NOMO-1 (cell line): ENCODE results near the gene HAS3.

Source experiments
- DNase-seq, 2 experiments: peaks; one replicate each; lab custom pipeline; 2025; ENCODE audit not compliant: unreplicated experiment in 2 of 2; lab: John Stamatoyannopoulos, UW

The HAS3 gene

GRCh38 chr16:69089091-69089910, 16.2 kb upstream of the HAS3 start:
- no peak for DNase-seq

DNA sequence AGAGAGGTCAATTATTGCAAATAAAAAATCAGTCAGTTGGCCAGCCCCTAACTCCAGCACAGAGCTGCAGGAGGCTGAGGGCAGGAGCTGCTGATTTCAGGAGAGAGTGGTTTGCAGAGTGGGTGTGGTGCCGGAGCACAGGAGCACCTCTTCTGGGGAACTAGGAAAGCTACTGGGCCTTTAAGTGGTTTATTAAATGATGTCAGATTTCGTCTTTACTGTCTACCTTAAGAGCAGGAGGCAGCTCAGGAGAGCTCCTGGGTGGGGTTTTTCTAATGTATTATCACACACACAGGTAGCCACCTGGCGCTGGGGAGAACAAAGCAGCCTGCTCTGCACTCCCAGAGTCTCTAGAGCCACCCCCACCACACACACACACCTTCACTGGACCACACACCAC, 11.5 kb upstream of the HAS3 start:
- DNase-seq, result no peak

DNA sequence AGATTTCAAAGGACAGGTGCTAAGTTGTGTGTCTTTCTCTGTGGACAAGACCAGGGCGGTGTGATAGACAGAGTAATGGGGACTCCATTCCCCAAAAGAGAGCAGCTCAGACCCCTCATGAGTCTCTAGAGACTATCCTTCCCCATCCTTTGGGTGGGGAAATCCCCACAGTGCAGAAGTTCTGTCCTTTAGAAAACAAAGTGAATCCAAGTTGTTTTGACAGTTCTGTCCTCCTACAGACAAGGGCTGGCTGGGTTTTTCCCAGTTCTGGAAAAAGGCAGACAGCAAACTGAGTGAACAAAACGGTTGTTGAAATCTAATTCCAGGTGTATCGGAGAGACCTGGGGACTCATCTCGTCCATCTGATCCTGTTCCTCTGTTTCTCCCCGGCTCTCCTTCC, 11.0 kb upstream of the HAS3 start:
- no peak for DNase-seq

DNA sequence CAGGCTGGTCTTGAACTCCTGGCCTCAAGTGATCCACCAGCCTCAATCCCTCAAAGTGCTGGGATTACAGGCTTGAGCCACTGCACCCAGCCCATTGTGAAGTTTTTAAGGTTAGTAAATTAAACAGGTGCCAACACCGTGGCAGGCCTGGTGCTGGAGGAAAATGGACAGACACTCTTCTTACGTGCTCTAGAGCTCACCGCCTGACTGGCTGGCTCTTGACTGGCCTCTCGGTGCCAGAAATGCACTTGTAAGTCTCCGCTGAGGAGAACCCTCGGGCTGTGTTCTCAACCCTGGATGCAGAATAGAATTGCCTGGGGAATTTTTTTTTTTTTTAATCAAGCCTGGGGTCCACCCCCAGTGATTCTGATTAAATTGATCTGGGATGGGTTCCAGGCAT, 10.3 kb upstream of the HAS3 start:
- no peak for DNase-seq

- no peak for DNase-seq
These were observed 5.3 kb upstream of the HAS3 start for GRCh38 chr16:69100071-69100691.

GRCh38 chr16:69106491-69107315, 1.2 kb downstream of the HAS3 start:
- no peak for DNase-seq

GRCh38 chr16:69107316-69107962, 2.0 kb downstream of the HAS3 start:
- no peak for DNase-seq

DNA sequence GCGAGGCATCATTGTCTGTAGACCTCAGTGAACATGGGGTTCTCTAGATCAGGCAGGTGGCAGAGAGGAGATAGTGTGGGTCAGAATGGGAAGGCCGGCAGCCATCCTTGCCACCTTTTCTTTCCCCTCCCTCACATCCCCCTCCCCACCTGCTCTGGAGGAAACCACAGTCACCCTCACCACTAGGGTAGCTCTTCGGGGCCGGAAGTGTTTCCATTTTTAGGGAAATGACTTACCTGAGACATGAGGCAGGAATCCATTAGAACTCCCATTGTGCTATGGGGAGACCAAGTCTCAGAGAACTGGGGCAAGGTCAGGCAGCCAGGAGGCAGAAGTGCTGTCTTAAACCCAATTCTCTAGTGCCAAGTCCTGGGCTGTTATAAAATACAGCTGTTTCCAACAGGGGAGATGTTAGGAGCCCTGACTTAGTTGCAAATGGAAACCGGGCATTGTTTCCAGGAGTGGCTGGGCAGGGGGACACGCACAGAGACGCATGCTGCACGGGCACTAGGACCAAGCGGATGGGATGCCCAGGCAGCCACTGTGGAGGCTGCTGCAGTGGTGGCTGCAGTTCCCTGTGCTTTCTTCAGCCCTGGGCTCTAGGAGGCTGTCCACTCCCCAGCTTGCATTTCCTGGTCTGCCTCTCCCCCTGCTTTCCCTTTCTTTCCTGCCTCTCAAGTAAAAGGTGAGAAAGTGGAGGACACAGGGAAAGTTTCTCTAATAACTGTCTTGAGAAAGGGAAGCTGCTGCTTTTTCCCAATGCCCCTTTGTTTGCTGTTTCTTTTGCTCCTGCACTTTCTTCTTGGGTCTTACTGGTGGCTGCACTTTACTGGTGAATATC, 2.8 kb downstream of the HAS3 start:
- no peak for DNase-seq

DNA sequence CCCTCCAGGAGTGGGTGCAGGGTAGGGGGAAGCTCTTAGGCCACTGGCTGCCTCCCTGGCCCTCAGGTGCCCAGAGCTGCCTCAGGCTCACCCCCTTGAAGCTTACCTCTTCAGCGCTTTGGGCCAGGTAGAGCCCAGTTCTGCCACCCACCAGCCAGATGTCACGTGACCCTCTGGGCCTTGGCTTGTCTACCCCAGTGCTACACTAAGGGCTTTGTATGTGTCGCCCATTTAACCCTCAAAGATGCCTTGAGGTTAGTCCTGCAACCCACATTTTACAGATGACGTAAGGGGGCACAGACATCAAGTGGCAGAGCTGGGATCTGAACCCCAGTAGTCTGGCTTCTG, 3.4 kb downstream of the HAS3 start:
- DNase-seq, result no peak

DNA sequence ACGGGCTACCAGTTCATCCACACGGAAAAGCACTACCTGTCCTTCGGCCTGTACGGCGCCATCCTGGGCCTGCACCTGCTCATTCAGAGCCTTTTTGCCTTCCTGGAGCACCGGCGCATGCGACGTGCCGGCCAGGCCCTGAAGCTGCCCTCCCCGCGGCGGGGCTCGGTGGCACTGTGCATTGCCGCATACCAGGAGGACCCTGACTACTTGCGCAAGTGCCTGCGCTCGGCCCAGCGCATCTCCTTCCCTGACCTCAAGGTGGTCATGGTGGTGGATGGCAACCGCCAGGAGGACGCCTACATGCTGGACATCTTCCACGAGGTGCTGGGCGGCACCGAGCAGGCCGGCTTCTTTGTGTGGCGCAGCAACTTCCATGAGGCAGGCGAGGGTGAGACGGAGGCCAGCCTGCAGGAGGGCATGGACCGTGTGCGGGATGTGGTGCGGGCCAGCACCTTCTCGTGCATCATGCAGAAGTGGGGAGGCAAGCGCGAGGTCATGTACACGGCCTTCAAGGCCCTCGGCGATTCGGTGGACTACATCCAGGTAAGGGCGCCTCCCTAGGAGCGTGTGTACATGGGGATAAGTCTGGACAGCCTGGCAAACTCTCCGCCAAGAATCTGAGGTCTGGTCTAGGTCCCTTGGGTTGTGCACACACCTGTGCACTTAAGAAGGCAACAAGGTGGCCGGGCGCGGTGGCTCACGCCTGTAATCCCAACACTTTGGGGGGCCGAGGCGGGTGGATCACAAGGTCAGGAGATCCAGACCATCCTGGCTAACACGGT, 4.2 kb downstream of the HAS3 start:
- DNase-seq, result no peak

GRCh38 chr16:69110406-69110805, 5.0 kb downstream of the HAS3 start:
- DNase-seq, result no peak

GRCh38 chr16:69111216-69111875, 5.9 kb downstream of the HAS3 start:
- DNase-seq, result no peak

DNA sequence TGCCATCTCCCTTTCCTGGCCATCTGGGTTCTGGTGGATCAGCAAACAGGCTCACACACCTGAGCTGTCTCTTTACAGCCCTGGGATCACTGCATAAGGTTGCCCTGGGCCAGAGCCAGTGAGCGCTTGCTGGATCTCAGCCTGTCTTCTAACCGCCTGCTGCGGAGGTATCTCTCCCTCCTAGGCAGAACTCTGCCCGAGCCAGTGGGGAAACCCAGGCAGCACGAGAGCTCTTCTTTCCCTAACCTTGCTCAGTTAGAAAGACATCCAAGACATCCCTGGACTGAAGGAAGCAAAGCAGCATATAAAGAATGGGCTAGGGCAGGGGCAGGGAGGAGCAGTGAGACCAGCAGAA, 6.4 kb downstream of the HAS3 start:
- DNase-seq, result no peak

- peak; percentile 20 to 42 for DNase-seq
These were observed 7.1 kb downstream of the HAS3 start for GRCh38 chr16:69112285-69113129.

GRCh38 chr16:69113216-69113615, 7.8 kb downstream of the HAS3 start:
- DNase-seq, result no peak

- DNase-seq, result no peak
These were observed 9.0 kb downstream of the HAS3 start for GRCh38 chr16:69114346-69114975.

DNA sequence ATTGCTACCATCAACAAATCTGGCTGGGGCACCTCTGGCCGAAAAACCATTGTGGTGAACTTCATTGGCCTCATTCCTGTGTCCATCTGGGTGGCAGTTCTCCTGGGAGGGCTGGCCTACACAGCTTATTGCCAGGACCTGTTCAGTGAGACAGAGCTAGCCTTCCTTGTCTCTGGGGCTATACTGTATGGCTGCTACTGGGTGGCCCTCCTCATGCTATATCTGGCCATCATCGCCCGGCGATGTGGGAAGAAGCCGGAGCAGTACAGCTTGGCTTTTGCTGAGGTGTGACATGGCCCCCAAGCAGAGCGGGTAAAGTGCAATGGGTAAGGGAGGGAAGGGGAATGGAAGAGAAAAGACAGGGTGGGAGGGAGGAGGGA, 9.5 kb downstream of the HAS3 start:
- no peak for DNase-seq

GRCh38 chr16:69115361-69115760, 9.9 kb downstream of the HAS3 start:
- no peak for DNase-seq
